NCI-H1105 treated with DMSO at 0.1 percent for 48 hours (cell line): ENCODE data around the gene C11orf42.
"Not testable (repeated sequence)": the region's sequence is repeated elsewhere in the genome, so short reads cannot be mapped to it uniquely, and the experiment has no call there.

Experiments
- DNase-seq: peaks from one replicate; lab custom pipeline; 2025; lab: John Stamatoyannopoulos, UW

Gene C11orf42

GRCh38 chr11:6223854-6224253 lies 18.5 kb downstream of the C11orf42 start:
- DNase-seq, result no peak

- DNase-seq, result no peak
Observed at GRCh38 chr11:6224421-6224820, 19.1 kb downstream of the C11orf42 start.

GRCh38 chr11:6225024-6225423 lies 19.7 kb downstream of the C11orf42 start:
- no peak for DNase-seq

GRCh38 chr11:6225896-6226295 lies 20.5 kb downstream of the C11orf42 start:
- no peak for DNase-seq

GRCh38 chr11:6228520-6228919 lies 23.2 kb downstream of the C11orf42 start:
- no peak for DNase-seq

- DNase-seq, result no peak
Observed at GRCh38 chr11:6229911-6230310, 24.6 kb downstream of the C11orf42 start.

GRCh38 chr11:6232899-6233298 lies 27.5 kb downstream of the C11orf42 start:
- no peak for DNase-seq

- no peak for DNase-seq
Observed at GRCh38 chr11:6233984-6234386, 28.6 kb downstream of the C11orf42 start.

GRCh38 chr11:6234387-6235107 lies 29.2 kb downstream of the C11orf42 start, which contains the start of gene FHIP1B:
Gene FHIP1B (minus strand): TSS chr11:6234636. CDS start chr11:6224516, 10,120 bp downstream.
- peak; percentile 100 for DNase-seq

GRCh38 chr11:6237266-6237665 lies 31.9 kb downstream of the C11orf42 start:
- DNase-seq, result no peak

GRCh38 chr11:6237761-6238302 lies 32.5 kb downstream of the C11orf42 start:
- no peak for DNase-seq

- DNase-seq, result no peak
Observed at GRCh38 chr11:6238902-6239301, 33.5 kb downstream of the C11orf42 start, which contains the start of gene CNGA4. Gene CNGA4 (plus strand): TSS chr11:6239089. CDS start chr11:6239207, 118 bp downstream.

- no peak for DNase-seq
Observed at GRCh38 chr11:6240139-6240538, 34.8 kb downstream of the C11orf42 start.

GRCh38 chr11:6240781-6241180 lies 35.4 kb downstream of the C11orf42 start:
- no peak for DNase-seq

- no peak for DNase-seq
Observed at GRCh38 chr11:6241316-6241715, 36.0 kb downstream of the C11orf42 start.

GRCh38 chr11:6245536-6245935 lies 40.2 kb downstream of the C11orf42 start:
- no peak for DNase-seq

- no peak for DNase-seq
Observed at GRCh38 chr11:6248248-6248647, 42.9 kb downstream of the C11orf42 start.

- not testable (repeated sequence) for DNase-seq
Observed at GRCh38 chr11:6248897-6249296, 43.5 kb downstream of the C11orf42 start.

- no peak for DNase-seq
Observed at GRCh38 chr11:6249770-6250555, 44.6 kb downstream of the C11orf42 start.

- peak; percentile 54 for DNase-seq
Observed at GRCh38 chr11:6251120-6251733, 45.9 kb downstream of the C11orf42 start.

GRCh38 chr11:6251990-6252473 lies 46.7 kb downstream of the C11orf42 start:
- DNase-seq, result no peak

GRCh38 chr11:6253197-6253596 lies 47.8 kb downstream of the C11orf42 start:
- no peak for DNase-seq
